H1 (cell line): Measurements from ENCODE around the gene ABCC4.

Experiments used
- CTCF ChIP-seq, 3 experiments: IDR thresholded peaks; 1 replicate in 2 of 3; 2 replicates in 1 of 3; pipeline versions ENCODE4 v1.5.1 to v1.6.1; 2011; ENCODE audit warnings: low read length in 3 of 3, mild to moderate bottlenecking in 3 of 3, inconsistent platforms in 2 of 3, low read depth in 1 of 3, moderate library complexity in 1 of 3; ENCODE audit not compliant: insufficient read depth in 1 of 3; ENCODE audit errors: control extremely low read depth in 1 of 3
- FOSL1 ChIP-seq: IDR thresholded peaks from 2 replicates; pipeline ENCODE4 v1.6.1; 2011; ENCODE audit warnings: mild to moderate bottlenecking, low read depth, low read length, moderate library complexity; ENCODE audit not compliant: insufficient read depth
- JUND ChIP-seq: IDR thresholded peaks from 2 replicates; pipeline ENCODE4 v1.6.1; 2011; ENCODE audit warnings: mild to moderate bottlenecking, improper control_type of control experiment, low read length

GRCh38 chr13:95146486-95146885 is 154.8 kb downstream of the ABCC4 start:
- TF ChIP-seq FOSL1 (no peak), CTCF (IDR thresholded peaks at IDR 0.05; ENCODE audit: control extremely low read depth in 1 of 3, insufficient read depth in 1 of 3, low read depth in 1 of 3, low read length in 3 of 3) (no peak), JUND (no peak)
